Activated CD4-positive, alpha-beta T cell treated with anti-CD3 and anti-CD28 coated beads, Interleukin-2, amount 10 ng/mL, durations not matched to agents 7 days and 5 days (primary cell): ENCODE data around the gene APBB2. TPM values are rescaled to one million over a fixed set of nuclear protein-coding genes. Genes with fewer than 3 reads are reported as not detected.

ENCODE experiments used
- CTCF ChIA-PET: fragments of 350-600 bp; sonication (Branson Sonifier 250); formaldehyde crosslinking; loops from one replicate; lab custom pipeline; 2021; ENCODE audit warnings: antibody characterized with exemption; lab: Charles Lee
- POLR2A ChIA-PET: fragments of 350-600 bp; sonication (Branson Sonifier 250); formaldehyde crosslinking; loops from one replicate; lab custom pipeline; 2021; ENCODE audit warnings: antibody characterized with exemption; lab: Charles Lee
- DNase-seq: peaks from one replicate; pipeline ENCODE4 v3.0.0-alpha.2; 2020
- H3K27ac Mint-ChIP-seq: one replicate; pipeline ENCODE4 v1.8.0; 2021; ENCODE audit warnings: mild to moderate bottlenecking, moderate library complexity, mixed read lengths
- H3K27me3 Mint-ChIP-seq: one replicate; pipeline ENCODE4 v1.8.0; 2021; ENCODE audit warnings: mixed read lengths
- H3K36me3 Mint-ChIP-seq: one replicate; pipeline ENCODE4 v1.8.0; 2021; ENCODE audit warnings: low read depth, mixed read lengths
- H3K4me1 Mint-ChIP-seq: one replicate; pipeline ENCODE4 v1.8.0; 2021; ENCODE audit warnings: mixed read lengths
- H3K4me3 Mint-ChIP-seq: one replicate; pipeline ENCODE4 v1.8.0; 2021; ENCODE audit warnings: mild to moderate bottlenecking, moderate library complexity, mixed read lengths
- H3K9me3 Mint-ChIP-seq: one replicate; pipeline ENCODE4 v1.8.0; 2021; ENCODE audit warnings: mixed read lengths
- total RNA-seq, 2 experiments: library from RNA; stranded (reverse); gene quantifications; one replicate each; pipeline ENCODE4 v1.2.3, GENCODE V29; 2021

Gene APBB2
- total RNA-seq, 2 experiments from 2014 or later = 0.45 to 0.62 TPM

DNA sequence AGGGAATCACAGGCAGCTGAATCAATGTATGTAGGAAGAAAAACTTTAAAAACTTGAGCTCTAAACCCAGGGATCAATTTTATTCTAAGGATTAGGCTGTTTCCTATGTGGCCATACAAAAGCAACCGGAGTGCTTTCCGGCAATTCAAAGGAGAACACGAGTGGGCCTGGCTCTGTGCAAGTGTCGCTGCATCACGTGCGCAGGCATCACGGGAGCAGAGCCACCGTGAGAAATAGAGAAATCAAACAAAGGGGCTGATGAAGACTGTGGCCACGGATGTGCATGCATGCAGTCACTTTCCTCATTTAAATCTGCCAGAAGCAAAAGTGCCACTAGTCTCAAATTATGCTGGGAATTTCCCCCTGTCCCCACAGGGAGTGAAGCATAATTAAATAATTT, 267.7 kb downstream of the APBB2 start:
- ChIA-PET POLR2A (no interaction called here), CTCF (interaction anchor here (1.1 kb wide), 1 partner anchor 9 kb away, joined by 3 read pairs; no protein-coding TSS in a partner anchor)
- Mint-ChIP-seq H3K27ac (no peak overlapping the region), H3K36me3 (no peaks in the 10 kb centered on the region), H3K9me3 (no peaks in the 10 kb centered on the region), H3K4me1 (no peaks in the 10 kb centered on the region), H3K27me3 (no peaks in the 10 kb centered on the region), H3K4me3 (no peak overlapping the region)
- no peak for DNase-seq

DNA sequence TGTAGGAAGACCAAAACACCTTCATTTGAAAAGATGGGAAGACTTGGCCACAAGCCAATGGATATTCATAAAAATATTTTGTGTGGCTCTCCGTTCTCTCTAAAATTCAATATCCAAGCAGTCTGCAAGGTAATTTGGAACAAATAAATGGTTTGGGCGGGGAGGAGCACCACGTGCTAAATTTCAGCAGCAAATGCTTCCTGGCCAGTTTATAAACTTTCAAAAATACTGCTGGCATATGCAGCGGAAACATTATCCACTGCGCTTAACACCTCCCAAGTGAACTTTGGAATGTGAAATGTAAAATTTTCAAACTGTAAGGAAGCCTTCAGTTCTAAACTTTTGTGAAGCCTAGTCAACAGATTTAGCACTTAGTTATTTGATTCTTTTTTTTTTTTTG, 273.6 kb downstream of the APBB2 start:
- Mint-ChIP-seq H3K27me3 (peaks cover 7% of the 10 kb centered on the region), H3K4me1 (no peaks in the 10 kb centered on the region), H3K9me3 (no peaks in the 10 kb centered on the region), H3K4me3 (no peak overlapping the region), H3K36me3 (no peaks in the 10 kb centered on the region), H3K27ac (no peak overlapping the region)
- CTCF ChIA-PET = no interaction called here
- DNase-seq = no peak
- POLR2A ChIA-PET = no interaction called here

DNA sequence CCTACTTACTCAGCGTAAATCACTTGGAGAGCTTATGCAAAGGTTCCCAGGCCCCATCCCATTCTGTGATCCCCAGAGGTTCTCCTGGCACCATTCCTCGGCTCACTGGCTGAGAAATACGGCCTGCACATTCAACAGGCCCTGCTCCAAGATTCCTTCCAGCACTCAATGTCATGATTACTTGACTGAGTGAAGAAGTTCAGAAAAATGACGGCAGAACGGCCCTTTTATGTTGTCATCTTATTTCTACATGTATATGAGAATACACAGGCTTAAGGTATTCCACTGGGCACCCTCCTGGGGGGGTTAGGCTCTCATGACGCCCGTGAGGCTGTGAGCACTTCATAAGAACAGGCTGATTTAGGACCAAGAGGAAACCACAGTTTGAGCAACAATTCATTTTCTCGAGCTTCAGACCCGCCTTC, 274.0 kb downstream of the APBB2 start:
- POLR2A ChIA-PET = no interaction called here
- H3K9me3 Mint-ChIP-seq = no peaks in the 10 kb centered on the region

DNA sequence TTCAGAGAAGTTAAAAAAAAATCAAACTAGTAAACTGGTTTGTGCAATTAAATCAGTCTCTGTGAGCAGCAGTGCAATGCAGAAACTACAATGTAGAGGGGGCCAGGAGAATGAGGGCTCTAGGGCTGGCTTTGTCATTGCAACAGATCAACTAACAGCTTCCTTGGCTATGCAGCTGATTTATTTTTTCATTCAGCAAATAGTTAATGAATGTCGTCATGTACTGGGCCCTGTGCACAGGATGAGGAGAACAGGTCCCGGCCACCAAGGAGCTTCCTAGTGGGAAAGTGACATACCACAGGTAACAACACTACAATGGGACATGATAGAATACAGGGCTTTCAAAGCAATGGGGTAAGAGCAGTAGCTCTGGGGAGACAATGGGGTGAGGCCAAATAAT, 274.5 kb downstream of the APBB2 start:
- no peaks in the 10 kb centered on the region for H3K9me3 Mint-ChIP-seq
- H3K4me3 Mint-ChIP-seq = no peak overlapping the region
- ChIA-PET POLR2A (no interaction called here), CTCF (no interaction called here)
- H3K27me3 Mint-ChIP-seq = peaks cover 8% of the 10 kb centered on the region
- DNase-seq = no peak
- H3K27ac Mint-ChIP-seq = no peak overlapping the region
- no peaks in the 10 kb centered on the region for H3K4me1 Mint-ChIP-seq
- no peaks in the 10 kb centered on the region for H3K36me3 Mint-ChIP-seq

More for the DNA sequence above, 274.0 kb downstream of the APBB2 start:
- no peak overlapping the region for H3K27ac Mint-ChIP-seq
- CTCF ChIA-PET = no interaction called here
- no peak for DNase-seq
- H3K4me3 Mint-ChIP-seq = no peak overlapping the region
- H3K4me1 Mint-ChIP-seq = no peaks in the 10 kb centered on the region
- H3K27me3 Mint-ChIP-seq = peaks cover 7% of the 10 kb centered on the region
- no peaks in the 10 kb centered on the region for H3K36me3 Mint-ChIP-seq

DNA sequence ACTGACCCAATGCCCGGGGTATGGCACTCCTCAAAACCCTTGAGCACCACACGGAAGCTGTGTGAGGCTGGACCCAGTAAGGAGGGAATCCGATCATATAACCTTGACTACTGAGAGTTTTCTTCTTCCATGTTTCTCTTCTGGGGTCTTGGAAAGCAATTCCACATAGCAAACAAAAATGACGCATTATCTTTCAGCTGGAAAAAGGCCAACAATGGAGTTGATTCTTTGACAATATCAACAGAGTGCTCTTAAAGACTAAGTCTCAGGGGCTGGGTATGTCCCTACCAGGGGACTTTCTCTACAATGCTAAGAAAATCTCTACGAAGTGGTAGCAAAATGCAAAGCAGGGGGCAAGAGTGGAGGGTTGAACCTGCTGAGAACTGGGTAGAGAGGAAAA, 276.0 kb downstream of the APBB2 start:
- Mint-ChIP-seq H3K27me3 (peaks cover 13% of the 10 kb centered on the region), H3K4me3 (no peak overlapping the region), H3K4me1 (no peaks in the 10 kb centered on the region), H3K9me3 (no peaks in the 10 kb centered on the region), H3K27ac (no peak overlapping the region), H3K36me3 (no peaks in the 10 kb centered on the region)
- POLR2A ChIA-PET = interaction anchor here (0.7 kb wide), 1 partner anchor 74 kb away, joined by 3 read pairs; no protein-coding TSS in a partner anchor
- CTCF ChIA-PET = no interaction called here
- no peak for DNase-seq

DNA sequence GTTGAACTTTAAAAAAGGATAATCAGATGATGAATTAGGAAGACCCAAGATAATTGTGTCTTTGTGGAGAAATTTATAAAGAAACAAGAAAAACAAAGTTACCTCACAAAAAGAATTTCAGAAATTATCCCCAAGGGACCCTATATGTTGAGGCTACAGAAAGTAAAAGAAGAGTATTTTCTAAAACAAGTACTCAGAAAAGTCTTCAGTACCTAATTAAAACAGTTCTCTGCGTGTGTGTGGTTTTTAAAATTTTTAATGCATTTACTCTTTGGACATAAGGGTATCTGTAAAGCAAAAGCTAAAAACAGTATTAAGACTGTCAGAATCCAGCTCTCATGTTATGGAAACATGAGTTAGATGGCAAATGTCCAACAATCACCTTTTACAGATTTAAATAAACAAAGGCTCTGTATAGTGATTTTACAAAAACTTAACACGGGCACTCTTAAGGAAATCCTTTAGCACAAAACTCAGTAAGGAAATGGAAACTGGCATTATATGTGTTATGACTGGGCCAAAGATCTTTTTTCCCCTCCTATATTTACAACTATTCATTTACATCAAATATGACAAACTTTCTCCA, 277.1 kb downstream of the APBB2 start:
- Mint-ChIP-seq H3K27me3 (peaks cover 13% of the 10 kb centered on the region), H3K36me3 (no peaks in the 10 kb centered on the region), H3K4me3 (no peak overlapping the region), H3K9me3 (no peaks in the 10 kb centered on the region), H3K4me1 (no peaks in the 10 kb centered on the region), H3K27ac (no peak overlapping the region)
- POLR2A ChIA-PET = no interaction called here
- DNase-seq = no peak
- CTCF ChIA-PET = interaction anchor here (1.3 to 1.5 kb wide), 2 partner anchors 10 to 13 kb away, joined by 3 to 7 read pairs; no protein-coding TSS in a partner anchor

DNA sequence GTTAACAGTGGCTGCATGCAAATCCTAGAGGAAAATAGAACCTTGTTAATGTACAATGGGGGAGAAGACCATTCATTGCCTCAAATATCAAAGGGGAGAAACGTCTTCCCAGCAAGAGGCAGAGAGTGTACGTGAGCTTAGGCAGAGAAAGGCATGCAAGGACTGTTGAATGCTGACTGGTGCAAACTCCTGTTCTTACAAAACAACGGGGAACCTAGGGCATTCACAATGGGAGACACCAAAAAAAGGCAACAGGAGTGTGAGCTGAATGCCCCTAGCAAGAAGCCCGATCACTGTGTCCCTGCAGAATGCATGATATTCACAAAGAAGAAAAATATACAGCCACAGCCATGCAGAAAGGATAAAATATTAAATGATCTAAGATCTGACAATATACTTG, 279.7 kb downstream of the APBB2 start:
- Mint-ChIP-seq H3K9me3 (no peaks in the 10 kb centered on the region), H3K27me3 (peaks cover 13% of the 10 kb centered on the region), H3K4me1 (no peaks in the 10 kb centered on the region), H3K36me3 (no peaks in the 10 kb centered on the region), H3K27ac (no peak overlapping the region), H3K4me3 (no peak overlapping the region)
- no peak for DNase-seq
- ChIA-PET POLR2A (no interaction called here), CTCF (no interaction called here)

DNA sequence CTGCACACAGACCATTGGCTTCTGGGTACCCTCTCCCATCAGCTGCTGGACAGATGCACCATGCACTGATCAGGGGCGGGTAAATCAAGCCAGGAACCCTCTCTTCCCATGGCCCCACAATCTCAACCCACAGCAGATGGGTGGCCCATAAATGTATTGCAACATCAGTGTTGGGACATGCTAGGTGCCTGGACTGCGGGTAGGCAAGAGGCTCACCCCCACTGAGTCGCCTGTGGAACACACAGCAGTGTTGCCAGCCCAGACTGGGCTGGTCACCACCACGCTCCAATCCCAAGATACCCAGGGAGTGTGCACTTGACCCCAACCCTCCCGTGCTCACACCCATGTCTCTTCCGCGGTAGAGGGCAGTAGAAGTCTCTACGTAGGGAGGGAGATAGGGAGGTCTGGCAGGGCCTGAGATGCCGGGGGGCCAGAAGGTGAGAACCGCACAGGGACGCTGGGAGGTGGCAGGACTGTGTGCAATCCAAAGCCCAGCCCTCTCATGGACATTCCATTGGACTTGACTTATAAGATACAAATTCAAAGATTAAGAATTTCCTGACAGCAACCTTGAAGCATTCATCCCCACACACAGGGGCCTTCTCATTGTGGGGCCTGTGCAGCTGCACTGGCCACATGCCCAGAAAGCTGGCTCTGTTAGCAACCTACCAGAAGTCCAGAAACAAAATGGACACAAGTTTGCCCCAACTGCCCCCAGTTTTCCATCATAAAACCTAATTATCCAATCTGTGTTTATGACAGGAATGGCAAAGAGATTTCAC, 280.9 kb downstream of the APBB2 start:
- no peaks in the 10 kb centered on the region for H3K4me1 Mint-ChIP-seq
- peaks cover 12% of the 10 kb centered on the region for H3K27me3 Mint-ChIP-seq
- ChIA-PET POLR2A (no interaction called here), CTCF (no interaction called here)
- no peaks in the 10 kb centered on the region for H3K9me3 Mint-ChIP-seq
- no peaks in the 10 kb centered on the region for H3K36me3 Mint-ChIP-seq
- DNase-seq = no peak
- H3K27ac Mint-ChIP-seq = no peak overlapping the region
- H3K4me3 Mint-ChIP-seq = no peak overlapping the region

DNA sequence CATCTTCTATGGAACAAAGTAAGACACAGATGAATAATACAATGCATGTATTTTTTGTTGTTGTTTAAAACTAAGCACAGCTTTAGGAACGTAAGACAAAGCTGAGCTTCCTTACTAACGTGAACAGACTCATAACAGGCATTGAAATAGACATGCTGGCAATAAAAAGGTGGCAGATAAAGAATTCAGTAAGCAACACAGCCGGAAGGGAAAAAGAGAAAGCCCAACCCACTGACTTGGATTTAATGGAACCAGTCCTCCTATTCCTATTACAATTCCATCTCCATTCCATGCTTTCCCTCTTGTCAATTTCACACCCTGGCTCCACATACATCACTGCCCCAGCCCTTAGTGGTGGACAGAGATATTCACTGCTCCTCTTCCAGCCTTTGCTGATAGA, 282.5 kb downstream of the APBB2 start:
- CTCF ChIA-PET = interaction anchor here (1.0 kb wide), 1 partner anchor 435 kb away, joined by 4 read pairs; no protein-coding TSS in a partner anchor
- Mint-ChIP-seq H3K9me3 (no peaks in the 10 kb centered on the region), H3K4me3 (no peak overlapping the region)

DNA sequence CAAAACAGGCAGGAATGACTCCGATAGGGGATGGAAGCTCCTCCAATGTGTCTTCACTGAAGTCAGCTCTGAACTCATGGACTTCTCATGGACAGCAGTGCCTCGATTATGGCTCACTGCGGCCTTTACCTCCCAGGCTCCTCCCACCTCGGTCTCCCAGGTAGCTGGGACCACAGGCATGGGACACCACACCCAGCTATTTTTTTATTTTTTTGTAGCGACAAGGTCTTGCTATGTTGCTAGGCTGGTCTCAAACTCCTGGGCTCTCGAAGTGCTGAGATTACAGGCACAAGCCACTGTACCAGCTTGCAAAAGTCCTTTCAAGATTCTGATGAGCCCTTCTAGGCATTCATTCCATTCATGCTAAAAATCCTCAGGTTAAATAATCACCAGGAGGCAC, 283.1 kb downstream of the APBB2 start:
- POLR2A ChIA-PET = no interaction called here
- Mint-ChIP-seq H3K27ac (no peak overlapping the region), H3K4me3 (no peak overlapping the region), H3K9me3 (no peaks in the 10 kb centered on the region), H3K36me3 (no peaks in the 10 kb centered on the region), H3K4me1 (peaks cover 3% of the 10 kb centered on the region), H3K27me3 (peaks cover 12% of the 10 kb centered on the region)
- no peak for DNase-seq
- CTCF ChIA-PET = interaction anchor here (1.0 kb wide), 1 partner anchor 434 kb away, joined by 4 read pairs; no protein-coding TSS in a partner anchor

More for the DNA sequence above, 282.5 kb downstream of the APBB2 start:
- no peak for DNase-seq
- Mint-ChIP-seq H3K36me3 (no peaks in the 10 kb centered on the region), H3K27me3 (peaks cover 15% of the 10 kb centered on the region), H3K4me1 (peaks cover 3% of the 10 kb centered on the region), H3K27ac (no peak overlapping the region)
- POLR2A ChIA-PET = no interaction called here

DNA sequence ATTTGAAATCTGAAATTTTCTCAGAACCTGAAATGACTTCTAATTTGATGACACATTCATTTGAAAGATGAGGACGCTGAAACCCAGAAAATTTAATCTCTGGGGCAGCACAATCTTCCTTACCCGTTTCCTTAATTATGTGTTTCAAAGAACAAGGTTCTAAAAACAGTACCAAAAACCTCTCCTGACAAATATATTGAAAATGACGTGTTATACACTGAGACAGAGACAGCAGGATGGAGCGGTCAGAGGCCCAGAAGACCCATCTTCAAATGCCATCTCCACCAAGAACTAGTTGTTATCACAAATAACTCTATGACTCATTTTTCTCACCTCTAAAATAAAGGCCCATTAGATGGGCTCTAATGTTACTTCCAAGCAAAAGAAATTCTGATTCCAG, 287.3 kb downstream of the APBB2 start:
- Mint-ChIP-seq H3K36me3 (no peaks in the 10 kb centered on the region), H3K4me3 (no peak overlapping the region), H3K27ac (no peak overlapping the region), H3K27me3 (peaks cover 12% of the 10 kb centered on the region), H3K9me3 (no peaks in the 10 kb centered on the region), H3K4me1 (peaks cover 4% of the 10 kb centered on the region)
- ChIA-PET POLR2A (no interaction called here), CTCF (interaction anchor here (1.0 kb wide), 1 partner anchor 18 kb away, joined by 5 read pairs; no protein-coding TSS in a partner anchor)
- DNase-seq = no peak

DNA sequence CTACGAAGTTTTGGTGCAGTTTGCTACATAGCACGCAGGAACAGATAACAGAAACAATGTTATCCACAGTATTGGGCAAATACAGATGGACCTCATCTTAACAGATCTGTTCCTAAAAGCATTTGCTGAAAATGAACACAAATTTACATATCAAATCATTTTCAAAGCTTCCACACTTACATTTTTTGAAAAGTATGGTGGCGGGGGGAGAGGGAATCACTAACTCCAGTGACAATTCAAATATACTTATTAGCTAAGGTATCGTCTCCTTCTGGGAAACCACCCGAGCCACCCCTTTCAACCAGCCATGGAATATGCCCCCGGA, 289.6 kb downstream of the APBB2 start:
- CTCF ChIA-PET = interaction anchor here (0.6 to 5.7 kb wide), 11 partner anchors 9 to 87 kb away, joined by 3 to 42 read pairs (median 7); no protein-coding TSS in a partner anchor
- Mint-ChIP-seq H3K36me3 (no peaks in the 10 kb centered on the region), H3K9me3 (no peaks in the 10 kb centered on the region), H3K27ac (no peak overlapping the region), H3K4me3 (no peak overlapping the region), H3K27me3 (peaks cover 12% of the 10 kb centered on the region), H3K4me1 (peaks cover 4% of the 10 kb centered on the region)
- POLR2A ChIA-PET = no interaction called here
- no peak for DNase-seq

DNA sequence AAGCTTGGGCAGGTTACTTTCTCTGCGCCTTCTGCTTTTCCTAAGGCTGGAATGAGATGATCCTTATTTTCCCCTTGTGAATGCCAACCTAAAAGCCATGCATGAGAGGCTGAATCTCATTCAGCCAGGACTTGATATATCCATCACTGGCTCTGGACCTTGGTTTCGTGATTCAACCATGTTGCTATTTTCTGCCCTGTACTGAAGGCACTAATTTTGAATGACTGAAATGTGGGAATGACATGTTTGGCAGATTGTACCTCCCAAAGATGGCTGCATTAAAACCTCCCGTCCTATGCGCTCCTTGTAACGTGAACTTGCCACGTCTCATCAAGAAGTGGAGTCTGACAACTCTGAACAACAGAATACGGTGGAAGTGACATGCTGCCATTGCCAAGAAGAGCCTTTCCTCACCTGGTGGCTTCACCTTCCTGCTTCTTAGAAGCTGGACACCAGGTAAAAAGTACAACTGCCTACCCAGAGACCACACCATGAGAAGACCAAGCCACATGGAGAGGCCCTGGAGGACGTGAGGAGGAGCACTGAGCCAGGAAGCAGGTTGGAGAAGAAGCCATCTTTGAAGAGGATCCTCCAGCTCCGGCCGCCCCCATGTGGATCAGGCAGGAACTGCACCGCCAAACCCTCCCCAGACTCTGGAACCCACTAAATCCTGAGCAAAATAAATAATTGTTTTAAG, 290.1 kb downstream of the APBB2 start:
- H3K36me3 Mint-ChIP-seq = no peaks in the 10 kb centered on the region
- H3K27me3 Mint-ChIP-seq = peaks cover 12% of the 10 kb centered on the region
- peaks cover 4% of the 10 kb centered on the region for H3K4me1 Mint-ChIP-seq
- peak; percentile 69 for DNase-seq
- H3K27ac Mint-ChIP-seq = peak overlapping the region; percentile 17
- no peaks in the 10 kb centered on the region for H3K9me3 Mint-ChIP-seq
- ChIA-PET CTCF (interaction anchor here (0.6 to 5.7 kb wide), 11 partner anchors 9 to 213 kb away, joined by 3 to 42 read pairs (median 7); no protein-coding TSS in a partner anchor), POLR2A (interaction anchor here (0.5 kb wide), 1 partner anchor 11 kb away, joined by 3 read pairs; no protein-coding TSS in a partner anchor)
- H3K4me3 Mint-ChIP-seq = no peak overlapping the region
